Stimulated activated naive B cell treated with anti-CD40 and anti-IgM and Interleukin-4, amounts not matched to agents 10 μg/mL and 1 μg/mL and 100 μg/mL, for 72 hours (primary cell): ENCODE data around the gene TICRR.
A peak's percentile ranks its signal among the peaks of the same experiment; 100 is the strongest.

Experiments
- ATAC-seq, 2 donors: fragments of 150-1000 bp; cut with Tn5 transposase; replicated peaks; 2 replicates each; pipeline ENCODE4 v1.10.0; 2021; ENCODE audit warnings: moderate library complexity in 1 of 2
- DNase-seq: peaks from one replicate; pipeline ENCODE4 v3.0.0; 2021
- H3K27ac Mint-ChIP-seq: one replicate; pipeline ENCODE4 v1.8.0; 2022; ENCODE audit warnings: mild to moderate bottlenecking, mixed read lengths
- H3K27me3 Mint-ChIP-seq, 2 donors: one replicate each; pipeline ENCODE4 v1.8.0; 2022; ENCODE audit warnings: mixed read lengths in 2 of 2
- H3K36me3 Mint-ChIP-seq, 2 donors: one replicate each; pipeline ENCODE4 v1.8.0; 2022; ENCODE audit warnings: mixed read lengths in 2 of 2, mild to moderate bottlenecking in 1 of 2
- H3K4me1 Mint-ChIP-seq, 2 donors: one replicate each; pipeline ENCODE4 v1.8.0; 2022; ENCODE audit warnings: mixed read lengths in 2 of 2, mild to moderate bottlenecking in 1 of 2
- H3K4me3 Mint-ChIP-seq, 2 donors: one replicate each; pipeline ENCODE4 v1.8.0; 2022; ENCODE audit warnings: mild to moderate bottlenecking in 2 of 2, mixed read lengths in 2 of 2, moderate library complexity in 1 of 2
- H3K9me3 Mint-ChIP-seq, 2 donors: one replicate each; pipeline ENCODE4 v1.8.0; 2022; ENCODE audit warnings: mixed read lengths in 2 of 2, mild to moderate bottlenecking in 1 of 2

TICRR gene

DNA sequence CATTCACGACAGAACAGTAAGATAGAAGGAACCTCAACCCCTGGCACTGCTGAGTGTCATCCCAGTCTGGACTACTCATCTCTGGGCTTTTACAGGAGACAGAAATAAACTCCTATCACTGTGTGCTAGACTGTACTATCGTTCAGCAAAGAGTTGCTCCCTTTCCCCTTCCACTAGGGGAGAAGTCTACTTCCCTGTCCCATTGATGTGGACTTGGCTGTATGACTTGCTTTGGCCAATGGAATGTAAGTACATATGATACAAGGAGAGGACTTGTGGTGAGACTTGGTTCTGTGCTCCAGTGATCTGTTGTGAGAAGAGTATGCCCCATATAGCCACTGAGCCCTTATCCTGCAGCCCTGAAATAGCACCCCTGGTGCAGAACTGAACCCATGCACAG lies 85.3 kb downstream of the TICRR start:
- ATAC-seq (no peak), DNase-seq (no peak)
- Mint-ChIP-seq H3K27ac (no peak overlapping the region), H3K27me3 (peaks cover 39 to 67% of the 10 kb centered on the region in 2 donors), H3K4me1 (peaks cover 2 to 13% of the 10 kb centered on the region in 2 donors), H3K9me3 (peaks cover 0 to 2% of the 10 kb centered on the region in 2 donors), H3K4me3 (no peak overlapping the region), H3K36me3 (no peaks in the 10 kb centered on the region)

DNA sequence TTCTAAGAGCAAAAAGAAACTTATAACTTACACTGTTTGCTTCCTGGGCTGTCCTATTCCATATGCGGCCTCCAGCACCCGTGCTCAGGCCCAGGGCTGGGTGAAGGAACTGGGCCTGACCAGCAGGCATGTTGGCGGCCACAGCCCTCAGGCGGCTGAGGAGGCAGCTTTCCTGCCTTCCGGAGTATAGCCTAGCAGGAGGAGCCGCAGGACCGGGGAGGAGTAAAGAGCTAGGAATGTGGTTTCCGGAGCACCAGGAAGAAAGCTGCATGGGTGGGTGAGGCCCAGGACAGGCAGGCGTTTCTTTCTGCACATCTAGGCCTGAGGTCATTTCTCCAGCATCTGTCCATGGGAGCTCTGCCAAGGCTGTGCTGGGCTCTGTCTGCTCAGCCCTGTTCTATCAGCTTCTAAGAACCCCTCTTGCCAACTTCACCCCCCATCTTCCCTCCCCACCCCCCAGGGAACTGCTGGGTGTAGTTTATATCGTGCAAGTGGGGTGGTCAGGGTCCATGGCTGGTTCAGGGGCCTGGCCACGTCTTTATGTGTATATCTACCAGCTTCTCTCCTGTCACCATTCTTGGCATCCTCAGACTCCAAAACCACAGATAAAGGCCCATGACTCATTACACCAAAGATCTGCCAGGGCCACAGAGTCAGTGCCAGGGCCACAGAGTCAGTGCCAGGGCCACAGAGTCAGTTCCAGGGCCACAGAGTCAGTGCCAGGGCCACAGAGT lies 87.8 kb downstream of the TICRR start:
- H3K27ac Mint-ChIP-seq: no peak overlapping the region
- DNase-seq: no peak
- H3K4me1 Mint-ChIP-seq: peaks cover 0 to 5% of the 10 kb centered on the region in 2 donors
- ATAC-seq: no peak
- H3K27me3 Mint-ChIP-seq: peaks cover 42 to 67% of the 10 kb centered on the region in 2 donors
- no peaks in the 10 kb centered on the region for H3K36me3 Mint-ChIP-seq
- no peak overlapping the region for H3K4me3 Mint-ChIP-seq
- peaks cover 0 to 2% of the 10 kb centered on the region in 2 donors for H3K9me3 Mint-ChIP-seq

DNA sequence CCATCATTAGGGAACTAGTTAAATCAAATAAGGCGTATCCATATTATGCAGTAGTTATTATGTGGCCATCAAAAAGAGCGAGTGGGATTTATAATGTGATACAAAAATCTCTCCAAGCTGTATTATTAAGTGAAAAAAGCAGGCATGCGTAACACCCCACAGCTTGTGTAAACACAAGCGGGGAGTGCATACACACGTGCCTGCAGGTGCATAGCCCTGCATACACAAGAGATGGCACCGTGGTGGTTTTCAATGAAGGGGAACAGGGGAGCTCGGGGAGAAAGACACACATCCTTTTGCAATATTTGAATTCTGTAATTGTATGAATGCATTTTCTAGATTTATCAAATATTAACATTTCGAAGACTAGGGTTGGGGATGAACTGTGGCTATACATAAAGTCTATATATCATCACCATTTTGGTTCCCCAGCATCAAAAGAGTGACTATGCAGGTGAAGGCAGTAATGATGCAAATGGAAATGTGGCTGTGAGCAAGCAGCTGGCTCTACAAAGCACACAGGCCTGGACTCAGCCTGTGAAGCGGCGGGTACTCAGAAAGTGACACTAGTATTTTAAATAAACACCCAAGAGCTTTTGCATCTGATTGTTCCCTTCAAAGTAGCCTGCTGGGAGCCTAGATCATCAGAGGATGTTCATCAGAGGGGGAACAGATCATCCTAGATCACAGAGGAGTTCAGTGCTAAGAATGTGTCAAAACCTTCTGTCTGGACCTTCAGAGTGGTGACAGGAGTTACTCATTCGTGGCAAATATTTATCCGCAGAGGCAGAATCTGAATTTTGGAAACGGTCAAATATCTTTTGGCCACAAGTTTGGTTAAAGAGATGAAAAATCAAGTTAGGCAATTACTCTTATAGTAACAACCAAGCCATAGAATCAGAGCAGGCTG lies 89.4 kb downstream of the TICRR start:
- Mint-ChIP-seq H3K27ac (no peak overlapping the region), H3K4me3 (peak overlapping the region; percentile 13 to 39), H3K9me3 (peaks cover 0 to 2% of the 10 kb centered on the region in 2 donors), H3K27me3 (peaks cover 39 to 58% of the 10 kb centered on the region in 2 donors), H3K36me3 (no peaks in the 10 kb centered on the region), H3K4me1 (peaks cover 0 to 5% of the 10 kb centered on the region in 2 donors)
- ATAC-seq: no peak
- no peak for DNase-seq

DNA sequence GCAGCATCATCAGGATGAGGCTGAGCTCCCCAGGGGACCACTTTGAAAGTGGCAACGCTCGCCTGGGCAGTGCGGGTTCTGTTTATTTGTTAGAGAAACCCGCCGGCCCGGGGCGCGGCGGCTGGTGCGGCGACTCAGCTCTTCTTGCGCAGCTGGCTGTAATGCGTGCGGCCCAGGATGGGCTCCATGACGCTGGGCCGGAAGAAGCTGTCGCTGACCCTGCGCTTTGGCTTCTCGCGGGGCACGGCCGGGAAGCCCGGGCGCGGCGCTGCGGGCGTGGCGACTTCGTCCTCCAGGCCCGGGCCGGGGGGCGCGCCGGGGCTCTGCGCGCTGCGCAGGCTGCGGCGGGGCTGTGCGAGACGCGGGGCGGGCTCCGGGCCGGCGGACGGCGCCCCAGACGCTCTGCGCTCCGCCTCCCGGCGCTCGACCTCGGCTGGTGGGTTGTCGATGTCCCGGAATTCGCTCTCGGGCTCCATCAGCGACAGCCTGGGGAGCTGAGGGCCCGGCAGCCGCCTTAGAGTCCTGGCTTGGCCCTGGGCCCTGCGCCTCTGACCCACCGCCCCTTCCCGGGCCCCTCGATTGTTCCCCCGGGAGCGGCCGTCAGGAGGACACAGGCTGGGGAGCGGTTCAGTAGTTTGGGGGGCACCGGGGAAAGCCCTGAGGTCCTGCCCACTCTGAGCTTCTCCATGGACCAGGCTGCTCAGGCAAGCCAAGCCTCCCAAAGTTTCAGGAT lies 90.3 kb downstream of the TICRR start:
- H3K27me3 Mint-ChIP-seq: peaks cover 34 to 50% of the 10 kb centered on the region in 2 donors
- H3K36me3 Mint-ChIP-seq: no peaks in the 10 kb centered on the region
- H3K4me3 Mint-ChIP-seq: peak overlapping the region; percentile 29 to 62
- DNase-seq (no peak), ATAC-seq (peak; percentile 73 to 84)
- H3K27ac Mint-ChIP-seq: no peak overlapping the region
- H3K4me1 Mint-ChIP-seq: peaks cover 0 to 5% of the 10 kb centered on the region in 2 donors
- H3K9me3 Mint-ChIP-seq: no peaks in the 10 kb centered on the region

DNA sequence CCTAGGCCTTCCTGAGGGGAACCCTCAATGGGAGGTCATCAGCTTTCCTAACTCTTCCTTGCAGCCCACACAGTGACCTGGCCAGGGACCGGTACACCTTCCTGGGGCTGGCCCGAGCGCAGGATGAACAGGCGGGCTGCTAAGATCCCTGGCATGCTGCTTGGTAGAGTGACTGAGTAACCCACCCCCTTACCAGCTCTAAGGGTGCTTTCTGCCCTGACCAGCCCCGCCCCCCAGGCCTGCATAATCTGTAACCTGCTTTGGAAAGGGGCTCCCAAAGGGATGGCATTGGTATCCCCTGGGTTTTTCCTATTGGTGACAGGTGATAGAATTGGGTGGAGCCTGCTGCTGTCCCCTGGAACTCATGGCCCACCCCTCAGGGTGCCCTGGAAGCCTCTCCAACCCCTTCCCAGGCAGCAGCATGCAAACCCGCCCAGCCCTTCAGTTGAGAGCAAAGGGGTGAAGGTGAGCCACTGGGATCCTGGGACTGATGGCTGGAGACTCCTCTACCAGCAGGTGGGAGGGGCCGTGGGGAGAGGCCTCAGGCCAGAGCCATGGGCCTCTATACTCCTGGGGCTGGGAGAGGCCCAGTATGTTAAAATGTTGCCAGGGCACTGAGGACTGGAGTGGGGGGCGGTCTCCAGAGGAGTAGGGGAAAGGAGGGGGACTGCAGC lies 91.1 kb downstream of the TICRR start:
- Mint-ChIP-seq H3K9me3 (no peaks in the 10 kb centered on the region), H3K27me3 (peaks cover 32 to 48% of the 10 kb centered on the region in 2 donors), H3K36me3 (no peaks in the 10 kb centered on the region), H3K4me3 (peak overlapping the region; percentile 29 to 62), H3K4me1 (peaks cover 0 to 5% of the 10 kb centered on the region in 2 donors), H3K27ac (no peak overlapping the region)
- ATAC-seq (peak in 1 of 2 donors; percentile 30), DNase-seq (no peak)

DNA sequence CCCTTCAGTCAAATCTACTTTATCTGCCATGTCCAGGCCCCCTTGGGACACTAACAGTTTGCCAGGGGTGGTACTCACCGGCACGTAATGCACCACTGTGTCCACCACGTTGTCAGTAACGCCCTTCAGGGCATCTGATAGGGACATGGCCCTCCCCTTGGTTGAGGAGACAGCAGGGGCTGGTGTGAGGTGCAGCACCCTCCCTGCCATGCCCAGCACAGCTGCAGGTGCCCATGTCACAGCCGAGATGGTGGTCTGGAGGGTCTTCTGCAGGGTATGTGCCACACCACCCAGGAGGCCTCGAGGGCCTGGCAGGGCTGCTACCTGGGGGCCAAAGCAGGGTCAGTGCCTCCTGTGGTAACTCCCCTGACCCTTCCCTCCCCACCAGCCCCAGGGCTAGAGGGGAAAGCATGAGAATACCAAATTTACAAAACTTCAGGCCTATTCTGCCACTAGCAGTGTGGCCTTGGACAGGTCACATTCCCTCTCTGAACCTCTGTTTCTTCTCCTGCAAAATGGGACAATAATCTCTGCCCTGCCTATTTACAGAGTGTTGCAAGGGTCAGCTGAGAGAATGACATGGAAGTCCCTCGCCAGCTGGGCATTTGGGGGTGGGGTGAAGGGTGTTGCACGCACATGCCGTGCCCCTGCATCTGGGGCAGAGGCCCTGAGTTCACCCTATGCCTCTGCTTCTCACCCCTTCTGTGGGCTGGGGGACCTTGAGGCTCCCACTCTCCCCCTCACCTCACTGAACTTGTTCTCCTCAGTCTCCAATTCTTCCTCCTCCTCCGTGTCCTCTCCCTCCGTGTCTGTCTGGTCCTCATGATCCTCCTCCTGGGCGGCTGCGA lies 91.8 kb downstream of the TICRR start:
- Mint-ChIP-seq H3K4me1 (peaks cover 0 to 5% of the 10 kb centered on the region in 2 donors), H3K36me3 (no peaks in the 10 kb centered on the region), H3K27me3 (peaks cover 30 to 47% of the 10 kb centered on the region in 2 donors), H3K4me3 (no peak overlapping the region), H3K27ac (no peak overlapping the region), H3K9me3 (no peaks in the 10 kb centered on the region)
- ATAC-seq (peak in 1 of 2 donors; percentile 4), DNase-seq (no peak)

DNA sequence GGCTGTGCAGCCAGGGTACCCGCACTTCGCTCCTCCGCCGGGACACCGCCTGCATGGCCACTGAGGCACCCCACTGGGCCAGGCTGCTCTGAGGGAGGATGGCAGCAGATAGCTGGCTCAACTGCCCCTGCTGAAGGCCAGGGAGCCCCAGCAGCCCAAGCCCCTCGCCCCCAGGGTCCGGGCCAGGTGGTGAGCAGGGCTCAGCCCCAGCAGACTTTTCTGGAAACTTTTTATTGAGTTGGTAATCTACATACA lies 92.4 kb downstream of the TICRR start:
- H3K27ac Mint-ChIP-seq: no peak overlapping the region
- H3K9me3 Mint-ChIP-seq: no peaks in the 10 kb centered on the region
- peaks cover 25 to 42% of the 10 kb centered on the region in 2 donors for H3K27me3 Mint-ChIP-seq
- H3K4me1 Mint-ChIP-seq: peaks cover 0 to 5% of the 10 kb centered on the region in 2 donors
- no peak overlapping the region for H3K4me3 Mint-ChIP-seq
- H3K36me3 Mint-ChIP-seq: no peaks in the 10 kb centered on the region
- no peak for DNase-seq
- ATAC-seq: no peak

DNA sequence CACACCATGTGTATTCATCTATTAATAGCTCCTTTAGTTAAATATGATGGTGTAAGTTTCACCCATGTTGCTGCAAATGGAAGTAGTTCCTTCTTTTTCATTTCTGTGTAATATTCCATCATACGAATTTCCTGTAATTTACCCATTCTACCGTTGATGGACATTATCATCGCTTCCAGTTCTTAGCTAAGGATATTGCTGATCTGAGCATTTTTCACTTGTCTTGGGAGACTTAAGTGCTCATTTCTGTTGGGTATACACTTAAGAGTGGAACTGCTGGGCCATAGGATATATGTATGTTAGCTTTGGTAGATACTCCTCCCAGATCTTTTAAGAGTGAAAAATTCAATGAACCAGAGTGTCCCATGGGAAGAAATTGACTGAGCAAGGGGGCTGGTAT lies 92.9 kb downstream of the TICRR start:
- Mint-ChIP-seq H3K4me1 (peaks cover 0 to 5% of the 10 kb centered on the region in 2 donors), H3K9me3 (no peaks in the 10 kb centered on the region), H3K36me3 (no peaks in the 10 kb centered on the region), H3K27ac (no peak overlapping the region), H3K27me3 (peaks cover 22 to 42% of the 10 kb centered on the region in 2 donors), H3K4me3 (no peak overlapping the region)
- DNase-seq: no peak
- ATAC-seq: no peak

DNA sequence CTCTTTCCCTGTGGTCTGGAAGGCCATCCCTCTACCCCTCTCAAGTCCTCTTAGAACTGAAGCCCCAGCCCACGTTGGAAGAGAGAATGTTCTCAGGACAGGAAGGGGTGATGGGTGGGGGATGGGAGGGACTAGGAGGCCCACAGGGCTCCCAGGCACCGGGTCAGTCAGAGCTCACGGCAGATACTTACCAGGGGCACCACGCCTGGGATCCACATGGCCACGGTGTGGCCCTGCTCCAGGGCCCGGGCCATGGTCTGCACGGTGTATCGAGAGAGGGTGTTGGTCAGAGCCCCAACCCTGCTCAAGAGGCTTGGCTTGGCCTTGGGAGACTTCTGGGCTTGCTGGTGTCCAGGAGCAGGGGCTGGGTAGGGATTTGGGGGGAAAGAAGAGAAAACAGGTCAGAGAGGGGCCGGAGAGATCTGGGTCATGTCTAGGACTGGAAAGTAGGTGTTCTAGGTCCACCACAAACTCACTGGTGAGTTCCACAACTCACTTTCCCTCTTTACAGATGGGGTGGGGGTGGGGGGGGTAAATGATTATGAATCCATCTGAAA lies 94.1 kb downstream of the TICRR start:
- no peak overlapping the region for H3K4me3 Mint-ChIP-seq
- DNase-seq (no peak), ATAC-seq (no peak)
- no peak overlapping the region for H3K27ac Mint-ChIP-seq
- H3K36me3 Mint-ChIP-seq: no peaks in the 10 kb centered on the region
- peaks cover 0 to 4% of the 10 kb centered on the region in 2 donors for H3K4me1 Mint-ChIP-seq
- H3K9me3 Mint-ChIP-seq: no peaks in the 10 kb centered on the region
- H3K27me3 Mint-ChIP-seq: peaks cover 25 to 41% of the 10 kb centered on the region in 2 donors

DNA sequence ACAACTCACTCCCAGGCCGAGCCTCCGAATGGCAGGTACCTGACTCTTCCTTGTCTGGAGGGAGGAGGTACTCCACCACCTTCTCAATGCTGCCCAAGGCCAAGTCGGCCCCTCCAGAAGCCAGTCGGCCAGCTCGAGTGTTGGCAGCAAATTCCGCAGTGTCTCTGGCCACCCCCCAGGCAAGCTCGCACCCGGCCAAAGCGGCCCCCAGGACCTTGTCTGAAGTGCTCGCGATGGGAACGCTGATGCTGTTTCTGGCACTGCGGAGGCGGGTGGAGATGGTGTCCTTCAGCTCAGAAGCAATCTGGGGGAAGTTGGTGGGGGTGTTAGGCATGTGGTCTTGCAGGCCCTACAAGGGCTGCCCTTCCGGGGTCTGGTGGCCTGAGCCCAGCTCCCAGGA lies 94.7 kb downstream of the TICRR start:
- Mint-ChIP-seq H3K4me1 (no peaks in the 10 kb centered on the region), H3K27me3 (peaks cover 19 to 35% of the 10 kb centered on the region in 2 donors), H3K27ac (no peak overlapping the region), H3K36me3 (no peaks in the 10 kb centered on the region), H3K4me3 (no peak overlapping the region), H3K9me3 (no peaks in the 10 kb centered on the region)
- ATAC-seq (no peak), DNase-seq (no peak)

DNA sequence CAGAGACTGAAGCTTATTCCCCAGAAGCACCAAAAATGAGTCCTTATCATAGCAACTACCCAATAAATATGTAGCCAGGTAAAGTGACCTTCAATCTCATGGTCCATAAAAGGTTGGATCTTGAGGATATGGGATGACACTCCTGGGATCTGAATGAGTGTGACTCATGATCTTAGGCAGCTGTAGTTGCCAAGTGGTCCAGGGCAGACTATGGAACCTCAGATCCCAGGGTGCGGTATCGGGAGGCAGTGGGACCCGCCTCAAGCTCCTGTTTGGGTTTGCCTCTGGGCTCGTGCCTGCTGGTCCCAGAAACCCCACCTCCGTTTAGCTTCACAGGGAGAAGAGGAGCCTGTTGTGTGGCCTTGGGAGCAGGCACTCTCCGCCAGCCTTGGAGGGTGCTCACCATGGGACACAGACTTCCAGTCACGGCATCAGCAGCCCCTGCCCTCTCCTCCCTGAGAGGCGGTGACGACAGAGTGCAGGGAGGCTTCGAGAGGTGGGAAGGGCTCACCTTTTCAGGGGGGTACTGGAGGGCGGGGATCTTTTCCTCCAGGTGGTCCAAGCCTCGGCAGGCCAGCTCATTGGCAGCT lies 95.8 kb downstream of the TICRR start:
- Mint-ChIP-seq H3K36me3 (no peaks in the 10 kb centered on the region), H3K4me3 (no peak overlapping the region), H3K9me3 (no peaks in the 10 kb centered on the region), H3K27me3 (peaks cover 17 to 29% of the 10 kb centered on the region in 2 donors), H3K27ac (no peak overlapping the region), H3K4me1 (no peaks in the 10 kb centered on the region)
- ATAC-seq (no peak), DNase-seq (no peak)

DNA sequence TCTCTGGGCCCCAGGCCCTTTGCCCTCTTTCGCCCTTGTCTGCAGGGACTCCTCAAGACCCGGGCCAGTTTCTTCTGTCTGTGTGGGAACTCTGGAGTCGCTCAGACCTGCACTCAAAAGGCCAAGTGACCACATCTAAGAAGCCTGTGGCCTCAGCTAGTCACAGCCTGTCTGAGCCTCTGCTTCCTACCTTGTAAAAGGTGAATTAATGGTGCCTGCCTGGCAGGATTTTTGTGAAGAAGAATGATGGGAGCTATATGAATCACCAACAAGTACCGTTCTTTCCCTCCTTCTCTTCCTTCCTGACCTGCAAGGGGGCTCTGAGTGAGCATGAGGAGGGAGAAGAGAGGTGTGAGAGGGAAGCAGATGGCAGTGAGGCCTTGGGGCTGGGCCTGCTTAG lies 96.4 kb downstream of the TICRR start:
- H3K27ac Mint-ChIP-seq: no peak overlapping the region
- ATAC-seq (no peak), DNase-seq (no peak)
- no peaks in the 10 kb centered on the region for H3K9me3 Mint-ChIP-seq
- no peaks in the 10 kb centered on the region for H3K36me3 Mint-ChIP-seq
- H3K27me3 Mint-ChIP-seq: peaks cover 13 to 23% of the 10 kb centered on the region in 2 donors
- no peak overlapping the region for H3K4me3 Mint-ChIP-seq
- no peaks in the 10 kb centered on the region for H3K4me1 Mint-ChIP-seq
